ENCODE measurements around the gene AANAT. TPM values are rescaled to one million over a fixed set of nuclear protein-coding genes. Genes with fewer than 3 reads are reported as not detected.

The AANAT gene
- total RNA-seq, 2 donors from 2014 or later, result 0.78 TPM; not detected in 1

Other genes starting within 250 kb of the AANAT start
- gene RNF157, start 227.1 kb upstream of the AANAT start, total RNA-seq, result 100 to 1,000 TPM in 1 of 2 donors, 10 to 100 TPM in 1; 46.6 to 124 TPM
- gene UBALD2, start 202.3 kb upstream of the AANAT start, total RNA-seq, result 100 to 1,000 TPM; 216 to 262 TPM
- 1 to 10 TPM; 4.1 to 5.9 TPM for gene QRICH2, start 159.3 kb upstream of the AANAT start, total RNA-seq
- gene PRPSAP1, start 113.7 kb upstream of the AANAT start, total RNA-seq, result 10 to 100 TPM; 45.0 to 57.4 TPM
- 10 to 100 TPM; 13.9 to 14.5 TPM for gene SPHK1, start 83.0 kb upstream of the AANAT start, total RNA-seq
- 10 to 100 TPM; 46.7 to 66.9 TPM for gene UBE2O, start 14.5 kb upstream of the AANAT start, total RNA-seq
- gene RHBDF2, start 33.8 kb downstream of the AANAT start, total RNA-seq, result 100 to 1,000 TPM; 156 to 234 TPM
- 1 to 10 TPM; 1.0 to 2.9 TPM for gene CYGB, start 70.1 kb downstream of the AANAT start, total RNA-seq
- under 1 TPM in 1 of 2 donors, not detected in 1; 0.78 TPM for gene PRCD, start 72.4 kb downstream of the AANAT start, total RNA-seq
- gene ST6GALNAC2, start 118.3 kb downstream of the AANAT start, total RNA-seq, result under 1 TPM in 1 of 2 donors, not detected in 1; 0.62 TPM
- gene ST6GALNAC1, start 176.2 kb downstream of the AANAT start, total RNA-seq, result not detected
- gene MXRA7, start 243.4 kb downstream of the AANAT start, total RNA-seq, result 10 to 100 TPM; 18.1 to 19.4 TPM